Measurements from ENCODE around the gene PRMT3.
"Not testable (repeated sequence)": the region's sequence is repeated elsewhere in the genome, so short reads cannot be mapped to it uniquely, and the experiment has no call there.

The PRMT3 gene

DNA sequence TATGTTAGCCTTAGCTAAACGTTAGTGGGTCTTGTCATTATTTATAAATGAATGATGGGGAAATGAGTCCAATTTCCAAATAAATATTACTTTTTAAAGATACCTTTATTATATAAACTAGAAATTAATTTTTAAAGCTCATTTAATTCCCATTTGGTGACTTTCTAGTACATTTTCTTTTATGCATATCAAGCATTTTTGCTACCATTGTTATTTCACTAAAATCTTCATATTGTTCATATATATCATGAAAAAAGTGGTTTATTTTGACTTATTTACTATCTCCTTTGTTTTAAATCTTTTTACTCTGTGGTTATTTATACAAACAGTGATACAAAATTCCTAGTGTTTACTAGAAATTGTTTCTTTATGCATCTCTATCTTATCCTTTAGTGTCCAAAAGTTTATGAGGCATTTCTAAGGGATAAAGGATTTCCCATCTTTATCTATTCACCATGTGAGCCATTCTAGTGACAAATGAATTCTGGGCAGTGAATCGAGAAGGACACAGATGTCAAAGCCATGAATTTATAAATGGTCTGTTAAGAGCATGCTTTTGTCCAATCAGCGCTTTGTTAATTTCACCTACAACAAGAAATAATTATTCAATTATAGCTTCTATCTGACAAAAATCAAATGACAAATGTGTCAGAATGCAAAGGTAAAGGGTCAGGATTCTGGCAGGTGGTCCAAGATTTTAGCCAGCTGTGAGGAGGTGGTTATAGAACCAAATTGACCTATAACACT is 70.6 kb downstream of the PRMT3 start:
- DNase-seq = no peak

DNA sequence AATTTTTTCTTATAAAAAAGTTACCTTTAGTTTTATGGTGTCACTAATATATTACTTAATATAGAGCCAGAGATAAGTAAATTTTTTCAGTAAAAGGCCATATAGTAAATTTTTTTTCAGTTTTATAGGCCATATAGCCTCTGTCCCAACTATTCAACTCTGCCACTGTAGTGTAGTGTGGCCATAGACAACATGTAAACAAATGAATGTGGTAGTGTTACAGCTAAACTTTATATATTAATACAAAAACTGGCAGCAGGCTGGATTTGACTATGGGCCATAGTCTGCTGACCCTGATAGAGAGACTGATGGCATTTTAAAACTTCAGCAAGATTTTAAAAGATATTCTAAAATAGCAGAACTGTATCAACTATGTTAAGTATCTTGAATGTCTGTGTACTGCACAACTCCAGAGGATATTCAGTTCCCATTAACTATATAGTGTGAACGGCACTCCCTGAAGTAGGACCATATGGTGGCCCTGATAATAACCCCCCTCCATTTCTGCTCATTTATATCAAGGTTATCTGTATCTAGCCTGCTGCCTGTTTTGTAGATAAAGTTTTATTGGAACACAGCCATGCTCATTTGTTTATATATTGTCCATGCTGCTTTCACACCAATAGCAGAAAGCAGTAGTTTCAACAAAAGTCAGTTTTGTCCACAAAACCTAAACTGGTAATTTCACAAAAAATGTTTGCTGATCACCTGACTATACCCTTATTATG is 71.6 kb downstream of the PRMT3 start:
- no peak for DNase-seq

DNA sequence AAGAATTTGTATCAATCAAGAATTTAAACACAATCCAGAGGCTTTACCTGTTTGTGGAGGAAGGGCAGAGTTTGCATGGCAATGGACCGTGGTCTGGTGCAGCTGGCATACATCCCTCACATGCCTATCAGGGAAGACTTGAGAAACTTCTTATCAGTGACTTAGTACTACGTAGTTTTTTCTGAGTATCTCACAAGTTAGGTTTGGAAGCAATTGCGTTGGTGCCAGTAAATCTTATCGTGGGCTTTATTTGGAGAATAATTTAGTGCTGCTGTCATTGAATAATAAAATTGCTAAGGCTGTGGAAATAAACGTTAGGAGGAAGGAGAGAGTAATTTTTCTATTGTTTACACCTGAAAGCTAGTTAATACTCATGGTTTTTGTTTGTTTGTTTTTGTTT is 72.3 kb downstream of the PRMT3 start:
- DNase-seq = no peak

DNA sequence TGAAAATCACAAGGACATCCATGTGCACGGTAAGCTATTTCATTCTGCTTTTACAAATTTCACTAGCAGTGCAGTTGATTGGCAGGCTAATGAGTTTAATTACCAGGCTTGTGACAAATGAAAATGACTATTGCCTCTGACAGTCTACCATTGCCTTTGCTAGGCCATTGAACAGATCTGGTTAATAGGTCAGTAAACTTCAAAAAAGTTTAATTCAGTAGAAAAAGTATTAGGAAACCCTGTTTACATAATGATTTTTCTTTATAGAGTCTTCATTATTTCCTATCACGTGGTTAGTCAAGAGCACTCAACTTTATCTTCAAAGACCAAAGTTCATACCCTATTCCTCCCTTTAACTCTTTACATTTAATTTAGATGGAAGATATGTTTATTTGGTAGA is 77.0 kb downstream of the PRMT3 start:
- DNase-seq = no peak

DNA sequence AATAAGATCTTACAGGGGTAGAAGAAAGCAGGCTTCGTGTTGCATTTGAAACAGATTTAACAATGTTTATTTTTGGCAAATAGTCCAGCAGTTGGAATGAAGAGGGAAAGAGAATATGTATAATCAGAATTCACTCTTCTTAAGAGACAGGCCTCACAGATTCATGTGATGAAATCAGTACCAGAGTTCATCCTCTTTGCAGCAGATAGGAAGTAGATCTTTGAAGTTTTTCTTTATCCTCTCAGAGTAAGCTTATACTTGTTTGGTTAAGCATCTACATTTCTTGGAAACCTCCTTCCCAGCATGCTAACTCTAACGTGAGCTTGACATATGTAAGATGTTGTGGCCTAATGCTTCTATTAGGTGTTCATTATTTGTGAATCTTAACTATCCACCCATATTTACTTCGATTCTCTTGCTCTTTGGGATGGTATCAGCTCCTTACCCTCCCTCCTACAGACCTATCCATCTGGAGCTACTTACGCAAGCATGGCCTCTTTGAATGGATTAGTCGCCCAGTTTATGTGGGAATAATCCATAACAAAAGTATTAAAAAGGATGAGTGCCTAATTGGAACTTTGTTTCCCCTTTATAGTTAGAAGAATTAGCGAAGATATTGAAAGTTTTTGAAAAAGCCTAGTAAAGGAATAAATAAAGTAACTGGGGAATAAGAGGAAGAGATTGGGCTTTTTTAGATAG is 80.1 kb downstream of the PRMT3 start:
- DNase-seq = no peak

DNA sequence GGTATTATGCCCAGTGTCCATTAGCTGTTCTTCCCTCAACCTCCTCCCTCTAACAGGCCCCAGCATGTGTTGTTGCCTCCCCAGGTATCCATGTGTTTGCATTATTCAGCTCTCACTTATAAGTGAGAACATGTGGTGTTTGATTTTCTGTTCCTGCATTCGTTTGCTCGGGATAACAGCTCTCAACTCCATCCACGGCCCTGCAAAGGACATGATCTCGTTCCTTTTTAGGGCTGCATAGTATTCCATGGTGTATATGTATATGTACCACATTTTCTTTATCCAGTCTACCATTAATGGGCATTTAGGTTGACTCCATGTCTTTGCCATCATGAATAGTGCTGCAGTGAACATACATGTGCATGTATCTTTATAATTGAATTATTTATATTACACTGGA is 82.8 kb downstream of the PRMT3 start:
- no peak for DNase-seq

DNA sequence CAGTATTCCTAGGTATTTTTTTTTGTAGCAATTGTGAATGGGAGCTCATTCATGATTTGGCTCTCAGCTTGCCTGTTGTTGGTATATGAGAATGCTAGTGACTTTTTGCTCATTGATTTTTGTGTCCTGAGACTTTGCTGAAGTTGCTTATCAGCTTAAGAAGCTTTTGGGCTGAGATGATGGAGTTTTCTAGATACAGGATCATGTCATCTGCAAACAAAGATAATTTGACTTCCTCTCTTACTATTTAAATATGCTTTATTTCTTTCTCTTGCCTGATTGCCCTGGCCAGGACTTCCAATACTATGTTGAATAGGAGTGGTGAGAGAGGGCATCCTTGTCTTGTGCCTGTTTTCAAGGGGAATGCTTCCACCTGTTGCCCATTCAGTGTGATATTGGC is 84.4 kb downstream of the PRMT3 start:
- not testable (repeated sequence) for DNase-seq

DNA sequence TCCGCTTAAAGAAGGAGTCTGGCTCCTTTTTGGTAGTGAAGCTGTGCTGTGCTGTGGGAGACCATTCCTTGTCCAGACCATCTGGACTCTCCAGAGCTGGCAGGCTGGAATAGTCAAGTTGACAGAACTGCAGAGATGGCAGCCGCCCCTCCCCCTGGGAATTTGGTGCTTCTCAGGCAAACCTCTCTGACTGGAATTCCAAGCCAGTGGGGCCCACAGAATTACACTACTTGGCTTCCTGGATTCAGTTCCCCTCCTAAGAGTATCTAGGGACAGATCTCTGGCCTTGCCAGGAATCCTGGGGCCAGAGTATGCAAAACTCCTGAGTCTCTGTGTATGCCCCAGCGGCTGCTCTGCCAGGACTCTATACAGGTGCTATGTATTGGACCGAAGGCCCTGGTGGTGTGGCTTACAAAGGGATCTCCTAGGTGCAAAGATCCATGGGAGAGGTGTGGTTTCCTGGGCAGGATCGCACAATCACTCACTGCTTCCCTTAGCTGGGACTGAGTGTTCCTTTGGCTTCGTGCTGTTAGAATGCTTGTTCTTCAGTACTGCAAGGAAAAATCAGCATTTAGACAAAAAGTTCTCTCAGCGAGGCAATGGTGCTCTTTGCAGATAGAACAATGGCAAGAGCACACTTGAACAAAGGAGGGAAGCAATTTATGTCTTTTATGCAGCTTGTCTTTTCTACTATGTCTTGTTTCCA is 86.8 kb downstream of the PRMT3 start:
- DNase-seq = no peak

DNA sequence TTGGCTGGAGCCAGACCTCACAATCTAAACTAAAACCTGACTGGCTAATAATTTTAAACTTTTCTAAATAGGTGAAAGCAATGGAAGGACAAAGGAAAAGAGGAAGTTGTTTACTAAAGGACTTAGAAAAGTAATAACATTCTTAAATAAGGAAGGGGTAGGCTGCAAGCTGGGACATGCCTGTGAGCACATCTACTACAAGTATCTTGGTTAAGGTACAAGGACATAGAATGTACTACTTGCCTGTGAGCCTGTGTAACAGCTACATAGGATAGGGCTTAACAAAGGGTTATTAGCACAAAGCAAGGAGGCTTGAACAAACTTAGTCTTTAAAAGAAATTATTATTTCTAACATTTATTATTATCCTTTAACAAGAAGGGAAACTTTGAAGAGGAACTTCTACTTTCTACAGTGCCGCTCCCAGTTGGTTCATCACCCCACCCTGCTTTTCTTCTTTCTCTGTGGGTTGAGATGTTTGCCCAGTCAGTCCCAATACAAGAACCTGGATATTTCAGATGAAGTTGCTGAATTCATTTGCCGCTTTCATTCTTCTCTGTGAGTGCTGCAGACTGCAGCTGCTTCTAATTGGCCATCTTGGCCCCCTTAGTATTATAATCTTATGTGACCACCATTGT is 87.5 kb downstream of the PRMT3 start:
- DNase-seq = no peak

DNA sequence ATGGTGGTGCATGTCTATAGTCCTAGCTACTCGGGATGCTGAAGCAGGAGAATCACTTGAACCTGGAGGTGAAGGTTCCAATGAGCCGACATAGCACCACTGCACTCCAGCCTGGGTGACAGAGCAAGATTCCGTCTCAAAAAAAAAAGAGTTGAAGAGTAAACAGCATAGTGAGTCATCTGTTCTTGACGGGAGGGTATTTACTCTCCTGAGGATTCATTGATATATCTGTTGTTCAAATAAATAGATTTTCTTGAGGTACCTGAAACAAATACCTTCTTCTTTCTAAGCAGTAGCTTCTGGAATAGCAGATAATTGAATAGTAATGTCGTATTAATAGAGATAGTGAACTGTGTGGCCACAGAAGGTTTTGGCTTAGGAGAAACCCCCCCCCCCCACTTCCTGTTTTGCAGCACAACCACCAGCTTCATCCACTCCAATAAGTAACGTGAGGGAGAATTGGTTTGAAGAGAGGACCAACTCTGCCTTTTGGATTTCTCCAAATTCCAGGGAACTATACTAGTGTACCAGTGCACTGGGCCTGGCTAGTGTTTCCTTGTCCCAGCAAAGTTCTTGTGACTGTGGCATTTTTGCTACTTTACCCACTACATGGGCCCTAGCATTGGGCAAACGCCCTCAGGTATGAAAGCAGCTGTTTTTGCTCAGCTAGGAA is 90.0 kb downstream of the PRMT3 start:
- no peak for DNase-seq

DNA sequence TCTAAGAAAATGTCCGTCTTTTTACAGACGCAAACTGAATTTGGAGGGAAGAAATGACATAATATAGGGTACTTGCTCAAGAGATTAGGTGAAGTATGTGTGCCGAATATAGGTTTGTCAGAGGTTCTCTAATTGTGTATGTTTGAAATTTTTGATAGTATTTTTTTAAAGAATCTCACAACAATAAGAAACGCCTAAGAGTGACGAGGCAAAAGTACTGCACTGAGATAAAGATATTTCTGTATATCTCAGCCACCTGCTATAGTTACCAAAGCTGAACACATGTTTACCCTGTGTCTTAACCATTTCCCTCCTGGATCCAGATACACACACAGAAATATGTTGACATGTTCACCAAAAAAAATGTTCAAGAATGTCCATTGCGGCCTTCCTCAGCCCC is 92.0 kb downstream of the PRMT3 start:
- no peak for DNase-seq

DNA sequence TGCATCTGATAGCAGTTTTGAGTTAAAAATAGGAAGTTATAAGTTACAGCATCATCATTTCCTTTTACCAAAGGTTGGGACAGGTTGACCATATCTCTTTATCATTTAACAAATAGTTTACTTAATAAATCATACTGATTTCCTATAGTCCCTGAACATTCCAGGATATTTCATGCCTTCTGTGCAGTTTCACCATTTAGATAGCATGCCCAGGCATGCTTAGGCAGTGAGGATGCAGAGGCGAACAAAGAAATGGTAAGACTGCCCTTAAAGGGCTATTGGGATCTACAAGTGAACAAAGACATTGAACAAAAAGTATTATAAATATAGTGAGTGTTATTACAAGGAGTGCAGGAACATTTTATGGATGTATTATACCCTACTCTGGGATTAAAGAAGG is 96.4 kb downstream of the PRMT3 start:
- DNase-seq = no peak

DNA sequence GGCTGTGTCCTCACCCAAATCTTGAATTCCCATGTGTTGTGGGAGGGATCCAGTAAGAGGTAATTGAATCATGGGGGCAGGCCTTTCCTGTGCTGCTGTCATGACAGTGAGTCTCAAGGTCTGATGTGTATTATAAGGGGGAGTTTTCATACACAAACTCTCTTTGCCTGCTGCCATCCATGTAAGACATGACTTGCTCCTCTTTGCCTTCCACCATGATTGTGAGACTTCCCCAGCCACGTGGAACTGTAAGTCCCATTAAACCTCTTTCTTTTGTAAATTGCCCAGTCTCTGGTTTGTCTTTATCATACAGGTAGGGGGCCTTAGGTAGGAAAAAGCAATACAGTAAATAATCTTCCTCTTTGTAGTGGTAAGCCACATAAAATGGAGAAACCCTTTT is 96.9 kb downstream of the PRMT3 start:
- not testable (repeated sequence) for DNase-seq

DNA sequence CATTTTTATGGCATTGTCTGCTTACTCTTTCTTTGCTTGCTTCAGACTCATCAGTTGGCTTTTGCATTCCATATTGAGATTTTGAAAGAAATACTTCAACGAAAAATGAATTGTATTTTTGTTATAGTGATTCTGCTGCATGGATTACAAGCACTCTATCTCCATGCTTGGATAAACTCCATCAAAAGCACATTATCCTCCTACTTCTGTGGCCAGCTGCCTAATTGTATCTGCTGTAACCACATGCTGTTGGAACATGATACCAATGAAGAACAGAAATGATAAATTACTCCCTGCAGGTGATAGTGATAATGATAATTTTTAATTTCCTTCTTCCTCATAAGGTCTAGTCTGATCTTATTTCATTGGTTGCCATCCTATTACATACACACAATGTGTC is 100.8 kb downstream of the PRMT3 start:
- no peak for DNase-seq

DNA sequence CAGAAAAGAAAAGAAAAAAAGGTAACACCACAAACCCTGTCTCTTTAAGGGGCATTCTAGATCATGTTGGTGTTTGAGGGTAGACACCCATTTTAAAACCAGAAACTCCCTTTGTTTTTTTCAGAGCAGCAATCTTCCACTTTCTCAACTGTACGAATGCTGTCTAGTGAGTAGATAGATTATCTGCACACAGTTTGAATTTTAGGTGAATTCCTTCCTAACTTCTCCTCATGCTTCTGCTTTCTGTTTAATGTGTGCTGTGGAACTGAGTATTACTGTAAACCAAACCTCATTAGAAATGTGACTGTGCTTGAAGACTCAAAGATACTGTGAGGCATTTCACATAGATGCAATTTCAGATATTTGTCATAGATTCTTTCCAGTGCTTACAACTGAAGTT is 102.4 kb downstream of the PRMT3 start:
- DNase-seq = no peak

DNA sequence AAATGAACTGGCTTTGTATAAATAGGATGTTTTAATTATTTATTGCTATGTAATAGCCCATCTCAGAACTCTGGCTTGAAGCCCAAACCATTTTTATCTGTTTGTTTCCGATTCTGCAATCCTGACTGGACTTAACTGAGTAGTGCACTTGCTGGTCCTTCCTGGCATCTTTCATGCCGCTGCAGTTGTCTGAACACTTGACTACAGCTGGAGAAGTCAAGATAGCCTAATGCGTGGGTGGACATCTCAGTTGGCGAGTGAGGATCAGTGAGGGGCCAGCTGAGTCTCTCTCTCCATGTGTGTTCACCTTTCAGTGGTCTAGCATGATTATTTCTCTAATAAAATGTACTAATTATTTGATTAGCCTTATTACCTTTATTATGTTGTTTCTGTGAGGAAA is 105.8 kb downstream of the PRMT3 start:
- DNase-seq = no peak

DNA sequence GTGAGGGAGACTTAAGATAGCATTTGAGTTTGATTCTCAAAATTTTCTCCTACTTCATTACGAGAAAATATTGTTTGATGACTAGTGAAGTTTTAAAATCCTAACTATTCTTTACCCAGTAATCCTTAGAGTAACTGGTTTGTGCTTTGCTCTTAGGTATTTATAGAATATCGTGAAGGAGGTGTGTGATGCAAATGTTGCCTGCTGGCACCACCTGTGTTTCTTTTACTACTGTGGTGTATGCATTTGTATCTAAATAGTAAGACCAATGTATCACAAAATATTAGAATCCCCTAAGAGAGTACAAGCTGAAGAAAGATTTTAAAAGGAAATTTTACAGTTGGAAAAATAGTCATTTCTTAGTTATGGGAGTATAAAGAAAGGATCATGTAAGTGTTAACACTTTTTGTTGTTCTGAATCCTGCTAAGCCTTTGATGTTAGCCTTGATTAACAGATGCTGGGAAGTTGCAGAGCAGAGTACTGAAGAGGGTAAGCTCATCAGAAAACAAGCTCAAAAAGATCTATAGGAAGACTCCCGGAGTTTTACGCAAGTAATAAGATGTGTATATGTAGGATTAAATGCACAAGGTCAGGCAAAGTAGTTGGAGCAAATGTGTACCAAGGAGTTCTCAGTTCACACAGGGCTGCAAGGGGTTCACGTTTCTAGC is 109.7 kb downstream of the PRMT3 start:
- DNase-seq = no peak

DNA sequence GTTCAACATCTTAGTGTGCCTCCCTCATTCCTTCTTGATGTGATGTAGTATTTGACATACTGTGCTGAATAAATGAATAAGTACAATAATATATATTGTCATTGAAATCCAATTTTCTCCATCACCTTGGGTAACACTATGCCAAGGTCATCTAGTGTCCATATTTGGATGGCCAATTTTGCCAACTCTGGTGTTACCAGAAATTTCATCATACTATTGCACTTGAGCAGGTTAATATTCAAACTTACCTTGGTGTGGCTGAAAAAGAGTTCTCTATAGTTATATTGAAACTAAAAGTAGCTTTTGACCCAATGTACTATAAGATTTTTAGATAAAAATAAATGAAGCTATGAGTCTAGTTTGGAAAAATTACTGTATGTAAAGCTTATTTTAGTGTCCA is 113.7 kb downstream of the PRMT3 start:
- DNase-seq = no peak

DNA sequence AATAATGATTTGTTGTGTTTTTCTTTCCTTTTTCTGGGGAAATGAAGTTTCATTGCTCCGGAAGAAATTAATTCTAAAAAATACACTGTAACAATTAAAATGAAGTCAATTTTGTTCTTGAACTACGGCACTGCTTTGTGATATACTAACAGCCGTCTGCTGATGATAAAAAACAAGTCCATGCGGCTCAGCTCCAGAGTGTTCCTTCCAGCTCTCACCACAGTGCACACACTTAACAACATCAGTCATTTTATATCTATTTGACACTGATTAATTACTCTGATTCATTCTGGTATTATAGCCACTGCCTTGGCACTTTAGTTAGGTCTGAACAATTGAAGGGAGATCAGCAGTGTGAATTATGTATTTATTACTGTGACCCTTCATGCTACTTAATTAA is 114.5 kb downstream of the PRMT3 start:
- DNase-seq = no peak

DNA sequence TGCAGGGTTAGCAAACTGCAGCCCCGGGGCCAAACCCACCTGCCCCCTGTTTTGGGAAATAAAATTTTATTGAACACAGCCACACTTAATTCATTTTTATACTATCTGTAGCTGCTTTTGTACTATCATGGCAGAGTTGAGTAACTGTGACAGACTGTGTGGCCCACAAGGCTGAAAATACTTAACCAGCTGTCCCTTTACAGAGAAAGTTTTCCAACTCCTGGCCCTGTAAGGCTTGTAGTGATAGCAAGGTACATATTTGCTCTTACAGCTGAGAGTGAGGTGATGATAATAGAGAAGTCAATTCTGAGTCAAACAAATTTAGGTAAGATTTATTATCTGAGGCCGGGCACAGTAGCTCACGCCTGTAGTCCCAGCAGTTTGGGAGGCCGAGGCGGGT is 124.5 kb downstream of the PRMT3 start:
- DNase-seq = no peak

DNA sequence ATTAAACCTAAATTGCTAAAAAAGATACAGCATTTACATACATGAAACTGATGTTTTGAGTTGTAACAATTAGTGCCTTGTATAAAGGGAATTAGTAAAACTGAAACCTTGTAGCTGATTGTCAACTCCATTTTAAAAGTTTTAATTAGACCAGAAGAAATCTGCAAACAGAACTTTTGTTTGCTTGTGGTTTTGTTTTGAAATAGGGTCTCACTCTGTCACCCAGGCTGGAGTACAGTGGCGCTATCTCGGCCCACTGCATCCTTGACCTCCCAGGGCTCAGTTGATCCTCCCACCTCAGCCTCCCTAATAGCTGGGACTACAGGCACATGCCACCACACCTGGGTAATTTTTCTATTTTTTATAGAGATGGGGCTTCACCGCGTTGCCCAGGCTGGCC is 125.4 kb downstream of the PRMT3 start:
- no peak for DNase-seq

DNA sequence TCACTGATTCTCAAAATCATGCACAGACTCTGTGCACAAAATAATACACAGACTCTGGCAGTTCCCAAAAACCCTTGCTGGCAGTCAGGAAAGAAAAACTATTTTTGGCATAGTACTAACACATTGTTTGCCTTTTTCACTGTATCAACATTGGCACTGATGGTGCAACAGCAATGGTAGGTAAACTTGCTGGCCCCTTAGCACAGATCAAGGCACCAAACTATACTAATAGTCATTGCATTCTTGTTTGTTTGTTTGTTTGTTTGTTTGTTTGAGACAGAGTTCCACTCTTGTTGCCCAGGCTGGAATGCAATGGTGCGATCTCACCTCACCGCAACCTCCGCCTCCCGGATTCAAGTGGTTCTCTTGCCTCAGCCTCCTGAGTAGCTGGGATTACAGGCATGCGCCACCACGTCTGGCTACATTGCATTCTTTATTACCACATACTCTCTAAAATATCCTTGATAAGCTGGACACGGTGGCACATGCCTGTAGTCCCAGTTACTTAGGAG is 130.9 kb downstream of the PRMT3 start:
- no peak for DNase-seq

Measured in activated CD8-positive, alpha-beta memory T cell treated with anti-CD3 and anti-CD28 coated beads, Interleukin-2, amount 50 U/mL, for 4 hours (primary cell).